Measurements from ENCODE around the gene IFT20.

IFT20 gene

GRCh38 chr17:28313841-28314240 is 21.4 kb downstream of the IFT20 start:
- no peak overlapping the region for H3K9ac ChIP-seq (ENCODE audit: low read depth, low read length, poor library complexity, severe bottlenecking)
- peaks cover 14% of the 10 kb centered on the region for H3K4me1 ChIP-seq (ENCODE audit: insufficient read depth, low read length, poor library complexity, severe bottlenecking)
- no peaks in the 10 kb centered on the region for H3F3A ChIP-seq (ENCODE audit: low read depth)
- H3K36me3 ChIP-seq (ENCODE audit: insufficient read depth, low read length): no peaks in the 10 kb centered on the region
- no peaks in the 10 kb centered on the region for H3K9me2 ChIP-seq (replicated peaks; ENCODE audit: low read depth, low read length)
- H4K20me1 ChIP-seq (ENCODE audit: insufficient read depth, low read length, poor library complexity, severe bottlenecking): no peaks in the 10 kb centered on the region
- H3K4me2 ChIP-seq (ENCODE audit: low read depth, low read length, poor library complexity, severe bottlenecking): no peak overlapping the region
- TF ChIP-seq EZH2phosphoT487 (IDR thresholded peaks at IDR 0.05; ENCODE audit: borderline replicate concordance) (no peak), CTCF (conservative IDR thresholded peaks at IDR 0.05; ENCODE audit: low read length) (no peak)
- no peak overlapping the region for H2AFZ ChIP-seq (ENCODE audit: low read length)
- H3K9me3 ChIP-seq (ENCODE audit: insufficient read depth, low read depth, low read length): no peaks in the 10 kb centered on the region
- no peaks in the 10 kb centered on the region for H3K27me3 ChIP-seq (ENCODE audit: insufficient read depth, low read length, poor library complexity, severe bottlenecking)
- H3K4me3 ChIP-seq (ENCODE audit: low read length, poor library complexity, severe bottlenecking): no peak overlapping the region
- peaks cover 14% of the 10 kb centered on the region for H3K79me2 ChIP-seq (ENCODE audit: insufficient read depth, low read length)

DNA sequence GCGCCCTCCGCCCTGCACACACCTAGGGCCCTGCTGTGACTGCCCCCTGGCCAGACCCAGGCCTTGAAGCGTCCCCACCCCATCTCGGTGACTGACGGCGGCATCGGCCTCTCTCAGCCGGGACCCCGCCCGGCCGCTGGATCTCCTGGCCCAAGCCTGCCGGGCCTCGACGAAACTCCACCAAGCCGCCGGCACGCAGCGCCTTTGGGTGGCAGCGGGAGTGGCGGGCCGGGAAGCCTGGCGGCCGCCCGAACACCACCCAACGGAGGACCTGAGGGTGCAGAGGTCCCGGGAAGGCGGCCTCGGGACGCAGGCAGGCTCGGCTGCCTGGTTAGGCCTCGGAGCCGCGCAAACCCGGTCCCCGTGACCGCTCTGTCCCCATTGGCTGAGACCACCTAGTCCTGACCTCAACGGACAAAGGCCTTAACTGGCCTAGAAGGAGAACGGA is 28.3 kb downstream of the IFT20 start:
- TF ChIP-seq EZH2phosphoT487 (IDR thresholded peaks at IDR 0.05; ENCODE audit: borderline replicate concordance) (no peak), CTCF (conservative IDR thresholded peaks at IDR 0.05; ENCODE audit: low read length) (no peak)
- no peak overlapping the region for H3K9ac ChIP-seq (ENCODE audit: low read depth, low read length, poor library complexity, severe bottlenecking)
- no peaks in the 10 kb centered on the region for H3K27me3 ChIP-seq (ENCODE audit: insufficient read depth, low read length, poor library complexity, severe bottlenecking)
- no peaks in the 10 kb centered on the region for H3K4me1 ChIP-seq (ENCODE audit: insufficient read depth, low read length, poor library complexity, severe bottlenecking)
- no peaks in the 10 kb centered on the region for H3K79me2 ChIP-seq (ENCODE audit: insufficient read depth, low read length)
- H3K9me2 ChIP-seq (replicated peaks; ENCODE audit: low read depth, low read length): no peaks in the 10 kb centered on the region
- H2AFZ ChIP-seq (ENCODE audit: low read length): no peak overlapping the region
- H3F3A ChIP-seq (ENCODE audit: low read depth): no peaks in the 10 kb centered on the region
- no peak overlapping the region for H3K4me3 ChIP-seq (ENCODE audit: low read length, poor library complexity, severe bottlenecking)
- H4K20me1 ChIP-seq (ENCODE audit: insufficient read depth, low read length, poor library complexity, severe bottlenecking): no peaks in the 10 kb centered on the region
- H3K9me3 ChIP-seq (ENCODE audit: insufficient read depth, low read depth, low read length): no peaks in the 10 kb centered on the region
- no peaks in the 10 kb centered on the region for H3K36me3 ChIP-seq (ENCODE audit: insufficient read depth, low read length)
- no peak overlapping the region for H3K4me2 ChIP-seq (ENCODE audit: low read depth, low read length, poor library complexity, severe bottlenecking)

DNA sequence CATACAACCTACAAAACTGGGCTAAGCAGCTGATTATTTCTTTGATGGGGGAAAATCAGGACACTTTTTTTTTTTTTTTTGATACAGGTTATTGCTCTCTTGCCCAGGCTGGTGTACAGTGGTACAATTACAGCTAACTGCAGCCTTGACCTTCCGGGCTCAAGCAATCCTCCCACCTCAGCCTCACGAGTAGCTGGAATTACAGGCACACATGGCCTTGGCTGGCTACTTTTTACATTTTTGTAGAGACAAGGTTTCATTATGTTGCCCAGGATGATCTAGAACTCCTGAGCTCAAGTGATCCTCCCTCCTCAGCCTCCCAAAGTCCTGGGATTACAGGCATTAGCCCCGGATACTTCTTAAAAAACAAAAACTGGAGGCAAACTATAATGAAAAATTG is 36.8 kb downstream of the IFT20 start:
- Histone ChIP-seq H3K27me3 (ENCODE audit: insufficient read depth, low read length, poor library complexity, severe bottlenecking) (no peaks in the 10 kb centered on the region), H3K36me3 (ENCODE audit: insufficient read depth, low read length) (no peaks in the 10 kb centered on the region), H3F3A (ENCODE audit: low read depth) (no peaks in the 10 kb centered on the region), H2AFZ (ENCODE audit: low read length) (no peak overlapping the region), H3K9me2 (replicated peaks; ENCODE audit: low read depth, low read length) (no peaks in the 10 kb centered on the region), H4K20me1 (ENCODE audit: insufficient read depth, low read length, poor library complexity, severe bottlenecking) (no peaks in the 10 kb centered on the region), H3K4me3 (ENCODE audit: low read length, poor library complexity, severe bottlenecking) (no peak overlapping the region), H3K79me2 (ENCODE audit: insufficient read depth, low read length) (no peaks in the 10 kb centered on the region), H3K4me1 (ENCODE audit: insufficient read depth, low read length, poor library complexity, severe bottlenecking) (no peaks in the 10 kb centered on the region), H3K9ac (ENCODE audit: low read depth, low read length, poor library complexity, severe bottlenecking) (no peak overlapping the region), H3K9me3 (ENCODE audit: insufficient read depth, low read depth, low read length) (no peaks in the 10 kb centered on the region), H3K4me2 (ENCODE audit: low read depth, low read length, poor library complexity, severe bottlenecking) (no peak overlapping the region)
- TF ChIP-seq CTCF (conservative IDR thresholded peaks at IDR 0.05; ENCODE audit: low read length): no peak
- TF ChIP-seq EZH2phosphoT487 (IDR thresholded peaks at IDR 0.05; ENCODE audit: borderline replicate concordance): no peak
